HEK293T (cell line): Measurements from ENCODE around the gene DLG1.
"Not testable (repeated sequence)": the region's sequence is repeated elsewhere in the genome, so short reads cannot be mapped to it uniquely, and the experiment has no call there.

Experiments used
- ARNT ChIP-seq: fragments of 450-650 bp; IDR thresholded peaks from 2 replicates; pipeline ENCODE4 v1.6.1; 2017; ENCODE audit warnings: mild to moderate bottlenecking
- BHLHE40 ChIP-seq: fragments of 450-650 bp; IDR thresholded peaks from 2 replicates; pipeline ENCODE4 v1.6.1; 2016; ENCODE audit warnings: mild to moderate bottlenecking, moderate library complexity, borderline replicate concordance
- ELF4 ChIP-seq: fragments of 450-650 bp; IDR thresholded peaks from 2 replicates; pipeline ENCODE4 v1.6.1; 2017; ENCODE audit warnings: antibody characterized with exemption
- FOXA1 ChIP-seq: fragments of 450-650 bp; IDR thresholded peaks from 2 replicates; pipeline ENCODE4 v1.6.1; 2016; ENCODE audit warnings: mild to moderate bottlenecking
- FOXM1 ChIP-seq: fragments of 450-650 bp; IDR thresholded peaks from 2 replicates; pipeline ENCODE4 v1.6.1; 2017; ENCODE audit warnings: mild to moderate bottlenecking, borderline replicate concordance
- HDGF ChIP-seq: fragments of 450-650 bp; IDR thresholded peaks from 2 replicates; pipeline ENCODE4 v1.6.1; 2017; ENCODE audit warnings: antibody characterized with exemption, borderline replicate concordance
- L3MBTL2 ChIP-seq: fragments of 450-650 bp; conservative IDR thresholded peaks from 2 replicates; pipeline ENCODE4 v1.6.1; 2016; ENCODE audit warnings: mild to moderate bottlenecking
- LEF1 ChIP-seq: fragments of 450-650 bp; IDR thresholded peaks from 2 replicates; pipeline ENCODE4 v1.6.1; 2017; ENCODE audit warnings: mild to moderate bottlenecking, borderline replicate concordance
- NFRKB ChIP-seq: fragments of 450-650 bp; IDR thresholded peaks from 2 replicates; pipeline ENCODE4 v1.6.1; 2016; ENCODE audit warnings: mild to moderate bottlenecking, moderate library complexity
- PKNOX1 ChIP-seq: fragments of 450-650 bp; IDR thresholded peaks from 2 replicates; pipeline ENCODE4 v1.6.1; 2016
- SP1 ChIP-seq: fragments of 450-650 bp; IDR thresholded peaks from 2 replicates; pipeline ENCODE4 v1.6.1; 2017
- SUZ12 ChIP-seq: fragments of 450-650 bp; IDR thresholded peaks from 2 replicates; pipeline ENCODE4 v1.6.1; 2016; ENCODE audit warnings: mild to moderate bottlenecking
- TARDBP ChIP-seq: fragments of 450-650 bp; IDR thresholded peaks from 2 replicates; pipeline ENCODE4 v1.6.1; 2016
- ZNF384 ChIP-seq: fragments of 450-650 bp; IDR thresholded peaks from 2 replicates; pipeline ENCODE4 v1.6.1; 2016

- not testable (repeated sequence) for TF ChIP-seq TARDBP, ELF4, SP1, PKNOX1, BHLHE40, HDGF, ARNT, FOXA1, L3MBTL2, SUZ12, ZNF384, FOXM1, NFRKB, LEF1
These were observed 264.6 kb downstream of the DLG1 start for GRCh38 chr3:197033764-197034163.
